IMR-90 (cell line): ENCODE results near the gene COMP. TPM values are rescaled to one million over a fixed set of nuclear protein-coding genes. Genes with fewer than 3 reads are reported as not detected.

Experiments
- ATAC-seq: fragments of 200-7000 bp; cut with Tn5 transposase; 2 replicates; pipeline ENCODE4 v1.9.1; 2020; ENCODE audit warnings: low read depth, mild to moderate bottlenecking, moderate library complexity
- BruUV-seq: library from RNA; stranded (reverse); fragments of 400-500 nt; replicated peaks from 2 replicates; lab custom pipeline; 2021; lab: Mats Ljungman, UMichigan
- CTCF ChIA-PET: fragments of 300-600 bp; formaldehyde crosslinking; extraction: SDS; loops from one replicate; lab custom pipeline; 2021; ENCODE audit warnings: antibody characterized with exemption; lab: Yijun Ruan, JAX
- POLR2A ChIA-PET: fragments of 300-600 bp; sonication (Branson Sonifier 250); formaldehyde crosslinking; loops from one replicate; lab custom pipeline; 2022; ENCODE audit warnings: antibody characterized with exemption; ENCODE audit not compliant: unreplicated experiment; lab: Charles Lee
- DNase-seq: peaks from one replicate; pipeline ENCODE4 v3.0.0; 2013
- H2AFZ ChIP-seq: replicated peaks from 2 replicates; pipeline ENCODE3; 2013; ENCODE audit warnings: low read length, mild to moderate bottlenecking; ENCODE audit not compliant: poor library complexity
- H2AK5ac ChIP-seq: 2 replicates; pipeline ENCODE4 v1.6.1; 2013; ENCODE audit warnings: low read depth, low read length, inconsistent platforms
- H2AK9ac ChIP-seq: replicated peaks from 2 replicates; pipeline ENCODE3; 2013; ENCODE audit warnings: mild to moderate bottlenecking, low read depth, low read length, moderate library complexity; ENCODE audit not compliant: poor library complexity
- H2BK120ac ChIP-seq: 2 replicates; pipeline ENCODE4 v1.6.1; 2013; ENCODE audit warnings: low read depth, low read length, inconsistent platforms
- H2BK15ac ChIP-seq: 3 replicates; pipeline ENCODE4 v1.6.1; 2013; ENCODE audit warnings: low read depth, low read length, inconsistent platforms
- H2BK20ac ChIP-seq: 2 replicates; pipeline ENCODE4 v1.6.1; 2013; ENCODE audit warnings: low read depth, mild to moderate bottlenecking, inconsistent platforms, low read length, moderate library complexity
- H2BK5ac ChIP-seq: 2 replicates; pipeline ENCODE4 v1.6.1; 2013; ENCODE audit warnings: mild to moderate bottlenecking, low read depth, low read length, inconsistent platforms; ENCODE audit not compliant: poor library complexity, severe bottlenecking
- H3K14ac ChIP-seq: replicated peaks from 2 replicates; pipeline ENCODE4 v1.6.1; 2013; ENCODE audit warnings: low read depth, low read length, inconsistent platforms
- H3K18ac ChIP-seq: 2 replicates; pipeline ENCODE4 v1.6.1; 2013; ENCODE audit warnings: low read depth, low read length, control low read depth
- H3K23ac ChIP-seq: 2 replicates; pipeline ENCODE4 v1.6.1; 2013; ENCODE audit warnings: low read depth, low read length, inconsistent platforms
- H3K27ac ChIP-seq: 2 replicates; pipeline ENCODE4 v1.5.1; 2013; ENCODE audit warnings: mild to moderate bottlenecking, control low read depth, low read length; ENCODE audit not compliant: insufficient read depth
- H3K27me3 ChIP-seq: 2 replicates; pipeline ENCODE4 v1.6.1; 2013; ENCODE audit warnings: low read length; ENCODE audit not compliant: control insufficient read depth, insufficient read depth
- H3K36me3 ChIP-seq: 2 replicates; pipeline ENCODE4 v1.6.1; 2013; ENCODE audit warnings: low read length, mixed read lengths; ENCODE audit not compliant: control insufficient read depth, insufficient read depth
- H3K4ac ChIP-seq: 2 replicates; pipeline ENCODE4 v1.6.1; 2013; ENCODE audit warnings: low read depth, low read length, inconsistent platforms
- H3K4me1 ChIP-seq: 2 replicates; pipeline ENCODE4 v1.6.1; 2013; ENCODE audit warnings: low read length, mixed read lengths; ENCODE audit not compliant: control insufficient read depth, insufficient read depth
- H3K4me2 ChIP-seq: 2 replicates; pipeline ENCODE4 v1.6.1; 2013; ENCODE audit warnings: low read depth, mild to moderate bottlenecking, control low read depth, low read length, moderate library complexity
- H3K4me3 ChIP-seq: 2 replicates; pipeline ENCODE4 v1.5.1; 2013; ENCODE audit warnings: low read depth, mild to moderate bottlenecking, control low read depth, low read length, moderate library complexity; ENCODE audit not compliant: insufficient read depth
- H3K56ac ChIP-seq: 2 replicates; pipeline ENCODE4 v1.6.1; 2013; ENCODE audit warnings: low read length, inconsistent platforms; ENCODE audit not compliant: insufficient read depth; ENCODE audit errors: extremely low read depth
- H3K79me1 ChIP-seq, 2 experiments: 2 replicates each; pipeline ENCODE4 v1.6.1; 2013; ENCODE audit warnings: low read length in 2 of 2, inconsistent platforms in 1 of 2, low read depth in 1 of 2
- H3K9ac ChIP-seq: 2 replicates; pipeline ENCODE4 v1.6.1; 2013; ENCODE audit warnings: low read depth, low read length, control low read depth
- H3K9me1 ChIP-seq: 2 replicates; pipeline ENCODE4 v1.6.1; 2013; ENCODE audit warnings: low read length, inconsistent platforms; ENCODE audit not compliant: insufficient read depth
- H3K9me3 ChIP-seq: 2 replicates; pipeline ENCODE4 v1.6.1; 2013; ENCODE audit warnings: low read length; ENCODE audit not compliant: control insufficient read depth, insufficient read depth
- H4K20me1 ChIP-seq: 2 replicates; pipeline ENCODE4 v1.6.1; 2013; ENCODE audit warnings: low read length, inconsistent platforms; ENCODE audit not compliant: insufficient read depth
- H4K5ac ChIP-seq: 2 replicates; pipeline ENCODE4 v1.6.1; 2013; ENCODE audit warnings: mild to moderate bottlenecking, low read depth, low read length, control low read depth
- H4K8ac ChIP-seq, 2 experiments: 2 replicates each; pipeline ENCODE4 v1.6.1; 2013; ENCODE audit warnings: low read depth in 2 of 2, low read length in 2 of 2, control low read depth in 1 of 2, inconsistent platforms in 1 of 2
- H4K91ac ChIP-seq: 2 replicates; pipeline ENCODE4 v1.6.1; 2013; ENCODE audit warnings: low read depth, low read length, inconsistent platforms; ENCODE audit not compliant: insufficient read depth
- BHLHE40 ChIP-seq: fragments of 150-350 bp; IDR thresholded peaks from 2 replicates; pipeline ENCODE4 v1.6.1; 2016; ENCODE audit warnings: mild to moderate bottlenecking, low read depth, low read length
- CTCF ChIP-seq: conservative IDR thresholded peaks from 2 replicates; pipeline ENCODE4 v1.5.1; 2012; ENCODE audit warnings: mild to moderate bottlenecking, low read depth, low read length, improper control_type of control experiment
- ELK1 ChIP-seq: fragments of 150-350 bp; IDR thresholded peaks from 2 replicates; pipeline ENCODE4 v1.6.1; 2016; ENCODE audit warnings: low read depth, mild to moderate bottlenecking, low read length, moderate library complexity, borderline replicate concordance
- NFE2L2 ChIP-seq: fragments of 150-350 bp; IDR thresholded peaks from 2 replicates; pipeline ENCODE4 v1.6.1; 2016; ENCODE audit warnings: low read depth, mild to moderate bottlenecking, low read length
- POLR2A ChIP-seq: IDR thresholded peaks from 2 replicates; pipeline ENCODE4 v1.6.1; 2012; ENCODE audit warnings: mild to moderate bottlenecking, low read depth, low read length
- WGBS, 2 experiments: methylation state at CpG; one replicate each; pipeline versions ENCODE4 v1.1.5 to v1.1.7; 2013; ENCODE audit warnings: missing lambda C conversion rate in 2 of 2; ENCODE audit not compliant: insufficient read length in 1 of 2; ENCODE audit errors: extremely low coverage in 2 of 2; 5-methylcytosine and 5-hydroxymethylcytosine counted together
- dilution Hi-C: fragments of 300-500 bp; cut with HindIII; formaldehyde crosslinking; loops from one replicate; pipeline ENCODE4 v1.14.3; 2018; ENCODE audit warnings: low sequenced_read_pairs; ENCODE audit not compliant: unreplicated experiment
- in situ Hi-C: fragments of 300-500 bp; cut with MboI; formaldehyde crosslinking; loops from 3 replicates; pipeline ENCODE4 v1.14.3; 2019; ENCODE audit warnings: low sequenced_read_pairs, inconsistent platforms, mixed read lengths
- intact Hi-C: fragments of 100-400 bp; cut with micrococcal nuclease; formaldehyde crosslinking; loops from 2 replicates; pipeline ENCODE4 v1.10.0; 2022
- polyA plus RNA-seq, 3 experiments: library from polyadenylated mRNA; depleted of rRNA; stranded (reverse); fragments of >200 nt; gene quantifications; 2 replicates each; pipeline ENCODE4 v1.2.3, GENCODE V29; 2012; ENCODE audit warnings: low replicate concordance in 1 of 3
- total RNA-seq: library from RNA; depleted of rRNA; stranded (reverse); fragments of >200 nt; gene quantifications from 2 replicates; pipeline ENCODE4 v1.2.3, GENCODE V29; 2012

COMP gene
- total and polyA plus RNA-seq, 2 of the 4 experiments (the other 2 are of a cell fraction): under 0.01 to 0.43 TPM

GRCh38 chr19:18772620-18773587 is 18.2 kb downstream of the COMP start:
- CTCF ChIA-PET: no interaction called here
- Histone ChIP-seq H3K4me3 (no peak overlapping the region), H4K91ac (no peak overlapping the region), H3K27ac (no peak overlapping the region), H3K4me2 (no peak overlapping the region), H3K18ac (no peak overlapping the region), H3K4me1 (peaks cover 14% of the 10 kb centered on the region), H3K9me3 (no peaks in the 10 kb centered on the region), H2AFZ (no peak overlapping the region), H4K20me1 (peaks cover 16% of the 10 kb centered on the region), H3K56ac (no peak overlapping the region), H2BK15ac (no peak overlapping the region), H3K4ac (no peak overlapping the region), H3K9me1 (peaks cover 6% of the 10 kb centered on the region; the same call in 1 of the 2 replicates), H3K27me3 (no peaks in the 10 kb centered on the region), H2BK20ac (no peak overlapping the region), H4K8ac (no peak overlapping the region), H3K9ac (no peak overlapping the region), H2AK5ac (no peak overlapping the region), H3K14ac (no peak overlapping the region), H2AK9ac (no peak overlapping the region), H3K36me3 (no peaks in the 10 kb centered on the region; the same call in 1 of the 2 replicates), H4K5ac (no peak overlapping the region), H3K23ac (no peak overlapping the region), H2BK5ac (no peak overlapping the region), H2BK120ac (no peak overlapping the region), H3K79me1 (no peaks in the 10 kb centered on the region)
- in situ Hi-C loops: no loop called here
- dilution Hi-C loops: no loop called here
- BruUV-seq: no TSS peak
- intact Hi-C loops: no loop called here
- no peak for TF ChIP-seq POLR2A
- no peak for TF ChIP-seq CTCF
- no peak for TF ChIP-seq NFE2L2
- no peak for TF ChIP-seq ELK1
- TF ChIP-seq BHLHE40: no peak
- 86% methylated on average over 22 of the region's 27 CpGs; no CpG with 5 or more reads in 1 of the 2 experiments for WGBS, 2 experiments
- POLR2A ChIA-PET: no interaction called here
- no peak for ATAC-seq
- no peak for DNase-seq
